Keratinocyte (primary cell): ENCODE measurements around the gene FOXR1.

Experiments used
- EZH2 ChIP-seq: IDR thresholded peaks from one replicate; pipeline ENCODE4 v1.6.1; 2012; ENCODE audit warnings: inconsistent platforms, mild to moderate bottlenecking, low read length, moderate library complexity
- TF ChIP-seq, protein P1 (sequence below), 3 experiments: IDR thresholded peaks in 1 of 3; conservative IDR thresholded peaks in 1 of 3; optimal IDR thresholded peaks in 1 of 3; 2 replicates in 2 of 3; 3 replicates in 1 of 3; pipeline versions ENCODE3 to v1.5.1; 2011; ENCODE audit warnings: low read length in 3 of 3, mild to moderate bottlenecking in 3 of 3, moderate library complexity in 2 of 3, control low read depth in 1 of 3, inconsistent platforms in 1 of 3; ENCODE audit not compliant: insufficient read depth in 2 of 3; ENCODE audit errors: extremely low read depth in 1 of 3

- no peak for TF ChIP-seq EZH2
- TF ChIP-seq, protein P1, sequence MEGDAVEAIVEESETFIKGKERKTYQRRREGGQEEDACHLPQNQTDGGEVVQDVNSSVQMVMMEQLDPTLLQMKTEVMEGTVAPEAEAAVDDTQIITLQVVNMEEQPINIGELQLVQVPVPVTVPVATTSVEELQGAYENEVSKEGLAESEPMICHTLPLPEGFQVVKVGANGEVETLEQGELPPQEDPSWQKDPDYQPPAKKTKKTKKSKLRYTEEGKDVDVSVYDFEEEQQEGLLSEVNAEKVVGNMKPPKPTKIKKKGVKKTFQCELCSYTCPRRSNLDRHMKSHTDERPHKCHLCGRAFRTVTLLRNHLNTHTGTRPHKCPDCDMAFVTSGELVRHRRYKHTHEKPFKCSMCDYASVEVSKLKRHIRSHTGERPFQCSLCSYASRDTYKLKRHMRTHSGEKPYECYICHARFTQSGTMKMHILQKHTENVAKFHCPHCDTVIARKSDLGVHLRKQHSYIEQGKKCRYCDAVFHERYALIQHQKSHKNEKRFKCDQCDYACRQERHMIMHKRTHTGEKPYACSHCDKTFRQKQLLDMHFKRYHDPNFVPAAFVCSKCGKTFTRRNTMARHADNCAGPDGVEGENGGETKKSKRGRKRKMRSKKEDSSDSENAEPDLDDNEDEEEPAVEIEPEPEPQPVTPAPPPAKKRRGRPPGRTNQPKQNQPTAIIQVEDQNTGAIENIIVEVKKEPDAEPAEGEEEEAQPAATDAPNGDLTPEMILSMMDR (optimal IDR thresholded peaks at IDR 0.05 in 1 of 3, IDR thresholded peaks at IDR 0.05 in 1 of 3, conservative IDR thresholded peaks at IDR 0.05 in 1 of 3; ENCODE audit: extremely low read depth in 1 of 3, insufficient read depth in 2 of 3, low read length in 3 of 3), result no peak
These were observed 56.2 kb downstream of the FOXR1 start for GRCh38 chr11:119027561-119028345.
